ENCODE data around the gene TIAL1.

TIAL1 gene

DNA sequence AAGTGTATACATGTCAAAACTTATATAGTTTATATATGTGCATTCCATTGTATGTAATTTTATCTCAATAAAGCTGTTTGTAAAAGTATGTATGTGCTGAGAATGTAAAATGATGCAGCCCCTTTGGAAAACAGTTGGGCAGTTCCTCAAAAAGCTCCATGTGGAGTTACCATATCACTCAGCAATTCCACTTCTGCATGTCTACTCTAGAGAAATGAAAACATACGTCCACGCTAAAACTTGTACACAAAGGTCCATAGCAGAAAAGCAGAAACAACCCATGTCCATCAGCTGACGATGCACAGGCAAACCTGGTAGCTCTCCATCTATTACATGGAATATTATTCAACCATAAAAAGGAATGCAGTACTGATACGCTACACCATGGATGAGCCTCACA is 45.9 kb downstream of the TIAL1 start:
- Histone ChIP-seq H3K4me1 (ENCODE audit: control insufficient read depth in 2 of 2, insufficient read depth in 2 of 2, low read length in 2 of 2) (no peaks in the 10 kb centered on the region), H3K27me3 (ENCODE audit: control insufficient read depth in 2 of 2, insufficient read depth in 2 of 2, low read length in 2 of 2) (peaks cover 0 to 4% of the 10 kb centered on the region in 2 donors), H3K27ac (ENCODE audit: low read depth in 2 of 2, low read length in 2 of 2) (no peak overlapping the region), H3K9me3 (ENCODE audit: control insufficient read depth in 2 of 2, low read length in 2 of 2) (no peaks in the 10 kb centered on the region), H3K9ac (ENCODE audit: low read depth in 1 of 2, low read length in 2 of 2) (no peak overlapping the region), H3K4me3 (ENCODE audit: low read length in 2 of 2) (no peak overlapping the region), H3K36me3 (ENCODE audit: control insufficient read depth in 2 of 2, insufficient read depth in 2 of 2, low read length in 2 of 2) (no peaks in the 10 kb centered on the region)

DNA sequence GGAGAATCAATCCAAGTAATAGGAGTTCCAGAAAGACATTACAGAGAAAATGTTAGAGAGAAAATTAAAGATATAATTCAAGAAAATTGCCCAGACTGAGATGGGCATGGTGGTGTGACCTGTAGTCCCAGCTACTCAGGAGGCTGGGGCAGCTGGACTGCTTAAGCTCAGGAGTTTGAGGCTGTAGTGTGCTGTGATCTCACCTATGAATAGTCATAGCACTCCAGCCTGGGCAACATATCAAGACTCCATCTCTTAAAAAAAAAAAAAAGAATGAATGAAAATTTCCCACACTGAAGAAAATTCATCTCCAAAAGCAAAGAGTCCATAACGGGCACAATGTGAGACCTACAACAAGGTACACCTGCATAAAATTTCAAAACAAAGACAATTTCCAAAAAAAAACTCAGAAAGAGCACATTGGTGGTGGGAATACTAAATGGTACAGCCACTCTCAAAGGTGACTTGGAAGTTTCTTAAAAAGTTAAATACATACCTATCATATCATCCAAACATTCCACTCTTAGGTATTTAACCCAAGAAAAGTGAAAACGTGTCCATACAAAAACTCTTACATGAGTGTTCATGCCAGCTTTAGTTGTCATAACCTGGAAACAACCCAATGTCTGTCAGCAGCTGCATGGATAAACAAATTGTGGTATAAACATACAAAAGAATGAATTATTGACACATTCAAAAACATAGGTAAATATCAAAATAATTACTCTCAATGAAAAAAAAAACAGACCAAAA is 47.3 kb downstream of the TIAL1 start:
- no peak overlapping the region for H3K9ac ChIP-seq (ENCODE audit: low read depth in 1 of 2, low read length in 2 of 2)
- no peaks in the 10 kb centered on the region for H3K4me1 ChIP-seq (ENCODE audit: control insufficient read depth in 2 of 2, insufficient read depth in 2 of 2, low read length in 2 of 2)
- H3K36me3 ChIP-seq (ENCODE audit: control insufficient read depth in 2 of 2, insufficient read depth in 2 of 2, low read length in 2 of 2), result no peaks in the 10 kb centered on the region
- peaks cover 0 to 4% of the 10 kb centered on the region in 2 donors for H3K27me3 ChIP-seq (ENCODE audit: control insufficient read depth in 2 of 2, insufficient read depth in 2 of 2, low read length in 2 of 2)
- H3K4me3 ChIP-seq (ENCODE audit: low read length in 2 of 2), result no peak overlapping the region
- no peaks in the 10 kb centered on the region for H3K9me3 ChIP-seq (ENCODE audit: control insufficient read depth in 2 of 2, low read length in 2 of 2)
- no peak overlapping the region for H3K27ac ChIP-seq (ENCODE audit: low read depth in 2 of 2, low read length in 2 of 2)

DNA sequence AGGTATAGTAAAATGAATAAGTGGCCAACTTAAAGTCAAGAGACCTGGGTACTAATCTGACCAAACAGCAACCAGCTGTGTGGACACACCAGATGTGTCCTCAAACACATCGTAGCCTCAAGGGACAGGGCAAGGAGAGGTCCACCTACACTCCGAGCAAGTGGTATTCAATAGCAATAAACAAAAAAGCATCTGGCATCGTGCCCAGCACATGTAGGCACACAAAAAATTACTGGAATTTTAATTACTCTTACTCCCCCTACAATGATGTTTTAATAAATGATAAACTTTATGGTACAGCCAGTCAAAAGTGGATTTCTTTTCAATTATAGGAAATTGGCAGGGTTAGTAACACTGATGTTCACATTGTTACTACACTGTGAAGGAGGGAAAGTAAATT is 50.8 kb downstream of the TIAL1 start:
- Histone ChIP-seq H3K27ac (ENCODE audit: low read depth in 2 of 2, low read length in 2 of 2) (no peak overlapping the region), H3K9ac (ENCODE audit: low read depth in 1 of 2, low read length in 2 of 2) (no peak overlapping the region), H3K4me1 (ENCODE audit: control insufficient read depth in 2 of 2, insufficient read depth in 2 of 2, low read length in 2 of 2) (peaks cover 2 to 4% of the 10 kb centered on the region in 2 donors), H3K27me3 (ENCODE audit: control insufficient read depth in 2 of 2, insufficient read depth in 2 of 2, low read length in 2 of 2) (peaks cover 0 to 4% of the 10 kb centered on the region in 2 donors), H3K4me3 (ENCODE audit: low read length in 2 of 2) (no peak overlapping the region), H3K9me3 (ENCODE audit: control insufficient read depth in 2 of 2, low read length in 2 of 2) (no peaks in the 10 kb centered on the region), H3K36me3 (ENCODE audit: control insufficient read depth in 2 of 2, insufficient read depth in 2 of 2, low read length in 2 of 2) (no peaks in the 10 kb centered on the region)

DNA sequence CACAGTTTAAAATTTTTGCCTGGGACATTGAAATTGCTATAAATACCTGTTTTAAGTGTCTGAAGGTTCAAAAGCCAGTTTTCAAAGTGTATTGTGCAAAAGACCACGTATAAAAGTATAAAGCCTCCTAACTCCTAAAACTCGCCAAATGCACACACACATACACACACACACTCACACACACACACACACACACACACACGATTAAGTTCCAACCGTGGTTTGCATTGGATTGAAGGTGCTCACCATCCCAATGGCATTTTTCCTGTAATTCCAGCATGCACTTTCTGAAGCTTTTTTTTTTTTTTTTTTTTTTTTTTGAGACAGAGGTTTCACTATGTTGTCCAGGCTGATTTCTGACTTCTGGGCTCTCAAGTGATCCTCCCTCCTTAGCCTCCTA is 51.5 kb downstream of the TIAL1 start:
- peaks cover 0 to 4% of the 10 kb centered on the region in 2 donors for H3K27me3 ChIP-seq (ENCODE audit: control insufficient read depth in 2 of 2, insufficient read depth in 2 of 2, low read length in 2 of 2)
- no peak overlapping the region for H3K27ac ChIP-seq (ENCODE audit: low read depth in 2 of 2, low read length in 2 of 2)

DNA sequence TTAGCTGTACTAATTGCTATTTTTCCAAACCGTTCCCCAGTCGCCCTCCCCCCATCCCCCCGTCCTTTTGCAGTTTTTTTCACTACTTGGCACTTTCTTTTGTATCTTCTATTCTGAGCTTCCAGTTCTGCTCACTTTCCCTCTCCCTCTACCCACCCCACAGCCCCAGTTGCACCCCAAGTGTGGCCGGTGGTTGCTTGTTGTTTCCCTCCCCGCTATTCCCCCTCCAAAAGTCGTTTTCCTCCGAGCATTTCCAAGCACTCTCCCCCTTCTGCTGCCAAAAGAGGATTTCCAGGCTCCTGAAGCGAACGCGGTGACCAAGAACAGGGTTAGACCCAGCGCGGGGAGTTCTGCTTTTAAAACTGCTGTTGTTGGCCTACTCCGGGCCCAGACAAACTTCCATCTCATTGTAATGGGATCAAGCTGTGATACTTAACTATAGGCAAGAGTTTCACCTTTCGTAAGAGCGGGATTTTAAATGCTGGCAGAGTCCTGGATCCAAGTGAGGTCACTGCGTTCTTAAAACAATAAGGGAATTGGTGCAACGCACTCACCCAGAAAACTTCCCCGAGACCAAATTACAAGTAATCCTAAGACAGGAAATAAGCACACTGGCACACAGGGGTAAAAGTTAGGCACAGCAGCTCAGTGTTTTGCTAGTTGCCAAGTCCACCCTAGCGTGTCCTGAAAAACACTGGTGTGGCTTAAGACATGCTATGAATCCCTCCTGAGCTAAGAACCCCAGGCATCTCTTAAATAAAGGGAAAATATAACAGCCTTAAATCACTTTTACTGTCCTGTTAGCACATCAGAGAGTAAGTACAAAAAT is 52.7 kb downstream of the TIAL1 start:
- Histone ChIP-seq H3K36me3 (ENCODE audit: control insufficient read depth in 2 of 2, insufficient read depth in 2 of 2, low read length in 2 of 2) (no peaks in the 10 kb centered on the region), H3K27me3 (ENCODE audit: control insufficient read depth in 2 of 2, insufficient read depth in 2 of 2, low read length in 2 of 2) (peaks cover 0 to 4% of the 10 kb centered on the region in 2 donors), H3K27ac (ENCODE audit: low read depth in 2 of 2, low read length in 2 of 2) (peak overlapping the region in 1 of 2 donors; percentile 17), H3K4me1 (ENCODE audit: control insufficient read depth in 2 of 2, insufficient read depth in 2 of 2, low read length in 2 of 2) (peaks cover 10 to 12% of the 10 kb centered on the region in 2 donors), H3K4me3 (ENCODE audit: low read length in 2 of 2) (peak overlapping the region in 1 of 2 donors; percentile 69), H3K9ac (ENCODE audit: low read depth in 1 of 2, low read length in 2 of 2) (peak overlapping the region in 1 of 2 donors; percentile 67), H3K9me3 (ENCODE audit: control insufficient read depth in 2 of 2, low read length in 2 of 2) (no peaks in the 10 kb centered on the region)

More for the DNA sequence above, 51.5 kb downstream of the TIAL1 start:
- Histone ChIP-seq H3K36me3 (ENCODE audit: control insufficient read depth in 2 of 2, insufficient read depth in 2 of 2, low read length in 2 of 2) (no peaks in the 10 kb centered on the region), H3K9ac (ENCODE audit: low read depth in 1 of 2, low read length in 2 of 2) (no peak overlapping the region), H3K4me3 (ENCODE audit: low read length in 2 of 2) (no peak overlapping the region), H3K9me3 (ENCODE audit: control insufficient read depth in 2 of 2, low read length in 2 of 2) (no peaks in the 10 kb centered on the region), H3K4me1 (ENCODE audit: control insufficient read depth in 2 of 2, insufficient read depth in 2 of 2, low read length in 2 of 2) (peaks cover 4% of the 10 kb centered on the region in 2 donors)

DNA sequence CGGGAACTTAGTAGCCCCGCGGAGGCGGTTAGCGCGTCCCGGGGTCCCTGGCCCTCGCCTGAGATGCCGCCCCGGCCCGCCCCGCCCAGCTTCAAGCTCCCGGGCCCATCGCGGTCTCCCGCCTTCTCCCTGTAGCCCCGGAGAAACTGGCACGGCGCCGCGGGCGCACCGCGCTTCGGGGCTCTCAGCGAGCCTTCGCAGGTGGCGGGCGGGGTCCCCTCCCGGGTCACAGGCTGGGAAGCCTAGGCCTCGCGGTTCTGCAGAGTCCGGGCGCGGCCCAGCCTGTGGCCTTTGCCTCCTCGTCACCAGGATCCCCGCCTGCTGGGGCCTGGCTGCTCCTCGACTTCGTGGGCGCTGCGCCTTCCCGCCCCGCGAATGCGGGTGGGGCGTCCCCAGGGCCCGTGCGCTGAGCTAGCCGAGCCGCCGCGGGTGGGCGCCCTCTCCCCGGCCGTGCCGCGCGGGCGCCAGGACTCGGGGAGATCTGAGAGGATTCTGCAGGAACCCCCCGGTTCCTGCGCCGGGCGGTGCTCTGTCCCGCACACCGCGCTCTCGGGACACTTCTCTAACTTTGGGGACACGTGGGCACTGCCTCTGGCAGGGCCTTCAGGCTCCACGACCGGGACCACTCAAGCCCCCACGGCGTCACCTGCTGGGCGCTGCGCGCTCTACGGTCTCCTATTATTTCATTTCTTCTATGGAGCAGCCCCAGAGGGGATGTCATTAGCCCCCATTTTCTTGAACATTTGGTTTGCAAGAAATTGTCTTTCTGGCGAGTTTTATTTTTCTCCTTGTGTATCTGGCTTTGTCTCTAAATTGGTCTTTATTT is 53.6 kb downstream of the TIAL1 start:
- Histone ChIP-seq H3K27ac (ENCODE audit: low read depth in 2 of 2, low read length in 2 of 2) (peak overlapping the region; percentile 69 to 77), H3K36me3 (ENCODE audit: control insufficient read depth in 2 of 2, insufficient read depth in 2 of 2, low read length in 2 of 2) (no peaks in the 10 kb centered on the region), H3K27me3 (ENCODE audit: control insufficient read depth in 2 of 2, insufficient read depth in 2 of 2, low read length in 2 of 2) (peaks cover 0 to 4% of the 10 kb centered on the region in 2 donors), H3K4me1 (ENCODE audit: control insufficient read depth in 2 of 2, insufficient read depth in 2 of 2, low read length in 2 of 2) (peaks cover 17 to 20% of the 10 kb centered on the region in 2 donors), H3K9ac (ENCODE audit: low read depth in 1 of 2, low read length in 2 of 2) (peak overlapping the region; percentile 8 to 67), H3K4me3 (ENCODE audit: low read length in 2 of 2) (peak overlapping the region; percentile 65 to 69), H3K9me3 (ENCODE audit: control insufficient read depth in 2 of 2, low read length in 2 of 2) (no peaks in the 10 kb centered on the region)

DNA sequence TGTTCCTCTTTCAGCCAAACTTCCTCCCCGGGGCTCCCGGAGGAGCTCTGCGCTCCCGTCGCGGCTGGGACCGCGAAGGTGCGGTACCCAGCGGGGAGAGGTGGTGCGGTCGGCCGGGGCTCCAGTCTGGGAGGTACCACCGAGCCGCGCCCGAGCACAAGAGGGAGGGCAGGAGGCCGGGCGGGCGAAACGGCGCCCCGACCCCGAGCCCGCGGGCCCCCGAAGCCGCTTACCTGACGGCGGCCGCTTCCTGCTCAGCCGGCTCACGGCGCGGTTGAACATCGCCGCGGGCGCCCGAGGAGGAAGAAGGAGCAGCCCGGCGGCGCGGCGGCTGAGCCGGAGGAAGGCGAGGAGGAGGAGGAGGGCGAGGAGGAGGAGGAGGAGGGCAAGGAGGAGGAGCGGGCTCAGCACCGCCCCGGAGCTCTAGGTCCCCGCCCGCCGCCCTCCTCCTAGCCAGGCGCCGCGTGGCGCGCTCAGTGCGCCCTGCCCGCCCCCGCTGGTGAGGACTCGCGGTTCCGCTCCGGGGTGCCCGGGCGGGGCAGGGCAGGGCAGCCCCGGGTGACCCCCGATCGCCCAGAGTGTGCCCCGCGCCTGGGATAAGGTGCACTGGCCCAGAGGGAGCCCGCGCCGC is 54.3 kb downstream of the TIAL1 start, which contains the start of gene RGS10:
Gene RGS10 (minus strand): TSS at position 363 of the 631 bp plus-strand sequence. CDS start 81 bp downstream, at position 282.
- Histone ChIP-seq H3K9me3 (ENCODE audit: control insufficient read depth in 2 of 2, low read length in 2 of 2) (no peaks in the 10 kb centered on the region), H3K27me3 (ENCODE audit: control insufficient read depth in 2 of 2, insufficient read depth in 2 of 2, low read length in 2 of 2) (peaks cover 0 to 1% of the 10 kb centered on the region in 2 donors), H3K27ac (ENCODE audit: low read depth in 2 of 2, low read length in 2 of 2) (peak within 1 kb of the TSS; percentile 69 to 77), H3K4me3 (ENCODE audit: low read length in 2 of 2) (peak within 1 kb of the TSS; percentile 65 to 74), H3K4me1 (ENCODE audit: control insufficient read depth in 2 of 2, insufficient read depth in 2 of 2, low read length in 2 of 2) (peaks cover 20 to 28% of the 10 kb centered on the region in 2 donors), H3K36me3 (ENCODE audit: control insufficient read depth in 2 of 2, insufficient read depth in 2 of 2, low read length in 2 of 2) (no peaks in the 10 kb centered on the region), H3K9ac (ENCODE audit: low read depth in 1 of 2, low read length in 2 of 2) (peak within 1 kb of the TSS; percentile 67 to 72)

DNA sequence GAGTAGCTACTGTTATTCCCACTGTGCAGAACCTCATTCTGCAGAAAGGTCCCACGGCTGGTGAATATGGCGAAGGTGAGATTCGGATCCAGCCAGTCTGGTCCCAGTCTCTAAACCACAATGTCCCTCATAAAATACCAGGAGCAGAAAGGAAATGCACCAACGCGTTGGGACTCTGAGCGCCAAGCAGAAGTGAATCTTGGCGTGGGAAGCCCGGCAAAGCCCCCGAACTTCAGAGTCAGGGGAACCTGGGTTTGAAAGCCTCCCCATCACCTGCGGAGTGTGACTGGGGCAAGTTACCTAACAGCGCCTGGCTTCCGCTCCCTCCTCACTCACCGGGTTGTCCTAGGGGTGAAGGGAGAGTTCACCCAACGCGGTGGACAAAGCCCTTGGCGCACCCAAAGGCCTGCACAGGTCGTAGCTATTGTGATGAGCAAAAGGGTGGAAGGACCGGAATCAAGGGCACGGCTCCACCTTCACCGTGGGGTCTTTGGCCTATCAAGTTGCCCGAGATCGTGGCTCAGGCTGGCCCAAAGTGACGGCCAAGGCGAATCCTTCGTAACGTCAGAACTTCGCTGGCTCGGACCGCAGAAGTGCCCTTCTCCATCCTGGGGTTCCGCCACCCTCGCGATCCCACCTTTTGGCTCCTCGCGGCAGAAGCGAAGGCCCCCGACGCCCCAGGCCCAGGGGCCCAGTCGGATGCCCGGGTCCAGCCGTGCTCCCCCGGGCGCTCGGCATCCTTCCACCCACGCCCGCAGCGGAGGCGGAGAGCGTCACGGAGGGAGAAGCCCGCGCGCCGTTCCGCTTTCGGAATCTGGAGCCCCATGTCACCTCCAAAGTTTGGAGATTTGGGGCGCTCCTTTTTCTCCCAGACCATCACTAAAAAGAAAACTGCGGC is 55.1 kb downstream of the TIAL1 start:
- peak overlapping the region; percentile 69 to 77 for H3K27ac ChIP-seq (ENCODE audit: low read depth in 2 of 2, low read length in 2 of 2)
- H3K27me3 ChIP-seq (ENCODE audit: control insufficient read depth in 2 of 2, insufficient read depth in 2 of 2, low read length in 2 of 2), result no peaks in the 10 kb centered on the region
- no peaks in the 10 kb centered on the region for H3K36me3 ChIP-seq (ENCODE audit: control insufficient read depth in 2 of 2, insufficient read depth in 2 of 2, low read length in 2 of 2)
- H3K9me3 ChIP-seq (ENCODE audit: control insufficient read depth in 2 of 2, low read length in 2 of 2), result no peaks in the 10 kb centered on the region
- H3K4me1 ChIP-seq (ENCODE audit: control insufficient read depth in 2 of 2, insufficient read depth in 2 of 2, low read length in 2 of 2), result peaks cover 20 to 29% of the 10 kb centered on the region in 2 donors
- H3K4me3 ChIP-seq (ENCODE audit: low read length in 2 of 2), result peak overlapping the region; percentile 65 to 74
- peak overlapping the region; percentile 67 to 72 for H3K9ac ChIP-seq (ENCODE audit: low read depth in 1 of 2, low read length in 2 of 2)
